Head of caudate nucleus (tissue), 42 donors: ENCODE measurements around the gene CERS6.
A peak's percentile ranks its signal among the peaks of the same experiment; 100 is the strongest.

ENCODE experiments used
- DNase-seq, 42 donors: peaks; one replicate each; pipeline versions ENCODE4 v3.0.0 to v3.0.0-alpha.2; 2020 to 2021; ENCODE audit warnings: mixed read lengths in 7 of 42
- intact Hi-C: fragments of 100-400 bp; cut with DNase I; formaldehyde crosslinking; loops from one replicate; pipeline ENCODE4 v1.15.0; 2022

CERS6 gene

GRCh38 chr2:168552450-168552856, 96.4 kb downstream of the CERS6 start:
- intact Hi-C loops, result no loop called here
- DNase-seq, result peak in 10 of 42 donors; percentile 3 to 40 (median 22)

DNA sequence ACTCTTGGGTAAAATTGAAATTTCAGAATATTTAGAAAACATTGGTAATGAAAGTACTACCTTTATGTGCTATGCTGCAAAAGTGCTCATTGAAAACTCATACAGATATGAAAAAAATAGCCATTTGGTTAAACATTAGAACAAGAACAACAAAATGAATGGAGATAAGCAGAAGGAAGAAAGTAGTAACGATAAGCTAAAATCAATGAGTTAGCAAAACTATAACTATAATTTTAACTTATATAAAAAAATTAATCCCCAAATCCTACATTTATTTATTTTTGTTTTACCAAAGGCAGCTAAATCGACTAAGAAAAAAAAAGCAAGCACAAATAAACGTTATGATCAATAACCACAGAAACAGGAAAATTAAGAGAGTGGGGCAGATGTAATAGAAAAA, 99.2 kb downstream of the CERS6 start:
- intact Hi-C loops, result no loop called here
- no peak for DNase-seq

DNA sequence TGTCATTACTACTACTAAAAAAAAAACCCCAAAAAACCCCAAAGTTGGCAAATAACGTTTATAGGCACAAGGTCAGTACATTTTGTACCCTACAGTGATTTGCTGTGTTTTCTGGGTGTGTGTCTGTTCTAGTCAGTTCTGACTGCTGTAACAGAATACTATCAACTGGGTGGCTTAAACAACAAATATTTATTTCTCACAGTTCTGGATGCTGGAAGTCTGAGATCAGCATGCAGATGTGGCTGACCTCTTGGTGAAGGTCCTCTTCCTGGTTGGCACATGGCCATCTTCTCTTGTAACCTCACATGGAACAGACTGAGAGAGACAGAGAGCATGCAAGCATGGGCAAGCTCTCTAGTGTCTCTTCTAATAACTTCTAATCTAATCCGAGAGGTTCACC, 103.1 kb downstream of the CERS6 start:
- DNase-seq, result no peak
- intact Hi-C loops, result no loop called here

DNA sequence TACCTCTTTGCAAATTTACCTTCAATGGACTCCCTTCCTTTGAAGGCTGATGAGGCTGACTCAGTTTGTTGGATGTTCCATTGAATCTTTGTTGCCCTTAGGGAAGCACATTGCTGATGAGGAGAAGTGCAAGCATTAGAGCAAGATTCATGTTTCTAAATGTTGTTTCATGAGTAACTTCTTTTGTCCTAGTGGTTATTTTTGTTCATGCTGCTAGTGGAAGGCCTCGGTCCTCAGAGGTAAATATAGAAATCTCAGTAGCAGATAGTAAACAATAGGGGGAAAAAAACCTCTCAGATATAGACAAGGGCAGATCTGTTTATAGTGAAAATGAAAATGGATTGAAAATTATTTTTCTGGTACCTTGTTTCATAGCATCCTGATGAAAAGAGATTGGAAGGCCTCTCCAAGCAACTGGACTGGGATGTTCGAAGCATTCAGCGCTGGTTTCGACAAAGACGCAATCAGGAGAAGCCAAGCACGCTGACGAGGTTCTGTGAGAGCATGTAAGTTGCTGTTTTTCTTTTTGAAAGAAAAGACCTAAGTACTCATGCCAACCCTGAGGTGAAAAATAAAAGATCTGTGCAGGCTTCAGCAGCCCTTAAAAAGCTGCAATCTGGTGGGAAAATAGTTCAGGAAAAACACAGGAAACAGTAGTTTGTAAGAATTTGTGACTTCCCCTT, 104.9 kb downstream of the CERS6 start:
- intact Hi-C loops, result no loop called here
- peak in 9 of 42 donors; percentile 18 to 55 (median 32) for DNase-seq

GRCh38 chr2:168561991-168562390, 105.9 kb downstream of the CERS6 start:
- intact Hi-C loops, result no loop called here
- no peak for DNase-seq

DNA sequence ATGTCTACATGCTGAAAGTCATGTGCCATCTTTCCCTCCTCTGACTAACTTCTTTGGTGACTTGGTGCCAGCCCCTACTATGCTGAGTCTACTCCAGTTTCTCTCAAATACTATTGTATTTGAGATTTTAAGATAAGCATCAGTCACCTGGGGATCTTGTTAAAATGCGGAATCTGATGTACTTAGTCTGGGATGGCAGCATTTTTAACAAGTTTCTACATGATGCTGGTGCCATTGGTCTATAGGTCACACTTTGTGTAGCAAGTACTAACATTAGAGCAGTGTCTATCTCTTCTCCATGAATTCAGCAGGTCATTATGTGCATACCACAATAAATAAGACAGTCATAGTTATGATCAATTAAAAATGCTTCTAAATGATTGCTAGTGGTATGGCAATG, 106.9 kb downstream of the CERS6 start:
- intact Hi-C loops, result no loop called here
- no peak for DNase-seq

GRCh38 chr2:168564641-168565040, 108.6 kb downstream of the CERS6 start:
- intact Hi-C loops, result no loop called here
- no peak for DNase-seq

GRCh38 chr2:168565112-168565511, 109.0 kb downstream of the CERS6 start:
- intact Hi-C loops, result no loop called here
- DNase-seq, result no peak

DNA sequence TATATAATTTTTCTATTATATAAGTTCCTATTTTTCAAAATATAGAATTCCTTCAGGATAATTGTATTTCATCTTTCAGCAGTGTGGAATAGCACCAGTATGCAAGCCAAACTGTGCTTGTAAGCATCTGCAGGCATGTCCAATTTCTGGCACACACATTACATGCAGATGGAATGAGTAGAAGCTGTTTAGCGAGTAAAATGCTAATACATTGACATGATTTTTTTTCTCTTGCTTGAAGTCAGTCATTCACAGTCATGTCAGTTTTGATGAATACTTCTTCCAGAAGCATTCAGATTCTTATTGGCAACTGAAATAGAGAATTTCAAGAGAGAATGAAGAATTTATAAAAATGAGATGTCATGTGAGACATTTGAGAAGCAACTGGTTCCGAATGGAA, 109.4 kb downstream of the CERS6 start:
- DNase-seq, result no peak
- intact Hi-C loops, result no loop called here

- no peak for DNase-seq
- intact Hi-C loops, result no loop called here
Measured at GRCh38 chr2:168566974-168567665, 111.0 kb downstream of the CERS6 start.

DNA sequence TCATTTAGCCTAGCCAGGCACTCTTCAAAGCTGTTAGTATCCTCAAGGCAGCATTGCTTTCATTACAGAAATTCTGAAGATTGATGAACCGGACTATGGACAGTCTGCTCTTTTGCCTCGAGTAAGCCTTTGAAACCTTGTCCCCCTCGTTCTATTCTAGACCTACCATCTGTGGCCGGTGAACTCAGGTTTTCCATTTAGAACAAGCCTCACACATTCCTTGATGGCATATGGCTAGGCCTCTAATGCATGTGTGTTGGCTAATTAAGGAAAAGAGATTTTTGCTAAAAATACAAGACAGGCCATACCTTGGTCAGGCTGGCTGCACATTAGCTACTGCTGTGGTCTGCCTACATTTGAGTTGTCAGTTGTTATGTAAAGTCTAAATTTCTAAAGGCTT, 111.8 kb downstream of the CERS6 start:
- intact Hi-C loops, result no loop called here
- no peak for DNase-seq

DNA sequence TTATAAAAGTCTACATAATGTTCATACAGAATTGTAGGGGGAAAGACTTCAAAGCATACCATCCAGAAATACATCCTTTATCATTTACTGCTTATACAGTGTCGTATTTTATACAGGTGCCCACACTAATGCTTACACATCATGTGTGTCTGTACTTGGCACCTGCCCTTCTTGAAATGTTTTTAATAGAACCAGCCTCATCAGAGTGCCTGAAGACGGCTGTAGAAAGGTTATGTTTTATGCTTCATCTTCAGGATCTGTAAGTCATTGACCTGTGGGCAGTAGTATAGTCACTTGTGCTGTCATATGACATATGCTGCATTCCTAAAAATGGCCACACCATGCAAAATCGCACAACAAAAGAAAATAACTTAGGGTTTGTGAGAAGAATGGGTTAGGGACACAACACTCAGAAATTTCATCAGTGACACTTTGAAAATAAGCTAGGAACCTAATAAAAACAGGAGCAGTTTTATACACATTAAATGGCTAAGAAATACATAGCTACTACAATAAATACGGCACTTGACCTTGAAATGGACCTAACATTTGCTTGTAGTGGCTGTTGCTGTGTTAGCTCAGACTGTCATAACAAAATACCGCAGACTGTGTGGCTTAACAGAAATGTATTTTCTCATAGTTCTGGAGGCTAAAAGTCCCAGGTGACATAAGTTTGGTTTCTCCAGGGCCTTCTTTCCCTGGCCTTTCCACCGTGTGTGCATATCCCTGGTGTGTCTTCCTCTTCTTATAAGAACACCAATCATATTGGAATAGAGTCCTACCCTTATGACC, 112.6 kb downstream of the CERS6 start:
- no peak for DNase-seq
- intact Hi-C loops, result no loop called here

DNA sequence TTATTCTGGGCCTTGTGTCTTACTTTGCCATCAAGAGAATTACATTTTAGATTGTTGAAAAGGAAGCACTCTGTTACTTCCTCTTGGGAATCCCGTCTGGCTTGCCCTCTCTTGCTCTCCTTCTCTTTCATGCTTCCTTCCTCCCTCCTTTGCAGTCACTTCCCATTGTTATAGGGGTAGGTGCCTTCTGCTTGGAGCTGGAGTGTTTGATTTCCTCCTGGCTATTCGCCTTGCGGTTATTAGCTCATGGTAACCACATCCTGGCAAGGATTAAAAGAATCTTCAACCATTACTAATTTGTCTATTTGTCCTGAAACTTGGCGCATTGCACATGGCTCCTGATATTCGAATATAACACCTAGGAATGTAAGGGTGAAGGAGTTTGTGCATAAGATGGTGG, 115.0 kb downstream of the CERS6 start:
- intact Hi-C loops, result no loop called here
- no peak for DNase-seq

DNA sequence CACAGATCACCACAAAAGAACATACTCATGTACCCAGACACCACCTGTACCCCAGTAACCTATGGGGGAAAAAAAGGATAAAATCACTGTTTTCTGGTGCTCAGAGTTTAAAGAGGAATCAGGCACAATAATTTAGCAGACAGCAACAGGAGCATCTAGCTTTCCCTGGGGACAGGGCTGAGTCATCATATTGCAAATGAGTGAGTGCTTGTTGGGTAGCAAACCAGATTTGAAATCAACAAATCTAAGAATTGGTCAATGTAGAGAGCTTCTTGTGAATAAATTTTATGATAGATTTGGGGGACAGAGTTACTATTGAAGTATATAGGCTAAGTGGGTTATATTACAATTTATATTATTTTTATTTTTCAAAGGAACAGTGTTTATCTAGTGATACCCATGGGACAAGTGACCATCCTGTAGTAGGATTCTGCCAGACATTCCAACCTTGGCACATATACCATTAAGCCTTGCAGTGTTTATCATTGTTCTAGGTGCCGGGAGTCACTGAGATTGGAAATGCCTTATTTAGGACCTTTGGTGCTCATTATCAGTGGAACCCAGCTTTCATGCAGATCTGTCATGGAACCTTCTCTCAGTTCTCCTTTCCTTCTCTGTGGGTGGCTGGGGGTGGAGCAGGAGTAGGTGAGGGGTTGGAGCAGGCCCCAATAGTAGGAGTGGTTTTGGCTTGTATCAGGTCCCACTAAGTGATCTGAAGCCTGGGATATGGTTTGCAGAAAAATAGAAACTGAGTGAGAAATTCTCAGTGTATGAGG, 117.2 kb downstream of the CERS6 start:
- intact Hi-C loops, result no loop called here
- DNase-seq, result no peak

GRCh38 chr2:168574856-168575630, 119.0 kb downstream of the CERS6 start:
- DNase-seq, result no peak
- intact Hi-C loops, result no loop called here

DNA sequence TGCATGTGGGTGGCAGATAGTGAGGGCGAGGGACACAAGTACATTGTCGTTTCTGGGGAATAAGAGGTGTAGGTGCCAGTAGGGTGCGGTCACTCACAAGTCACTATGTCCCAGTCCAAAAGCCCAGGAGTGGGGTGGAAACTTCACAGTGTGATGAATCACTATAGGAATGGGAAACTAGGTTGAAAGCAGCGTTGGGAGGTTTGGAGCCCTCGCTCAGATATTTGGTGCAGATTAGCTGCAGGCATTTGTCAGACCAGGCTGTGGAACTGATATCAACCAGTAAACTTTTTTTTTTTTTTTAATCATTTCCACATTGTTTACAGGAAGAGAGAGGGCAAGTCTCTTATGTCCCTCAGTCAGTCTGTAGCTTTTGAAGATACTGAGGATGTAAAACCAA, 121.8 kb downstream of the CERS6 start:
- DNase-seq, result no peak
- intact Hi-C loops, result no loop called here

DNA sequence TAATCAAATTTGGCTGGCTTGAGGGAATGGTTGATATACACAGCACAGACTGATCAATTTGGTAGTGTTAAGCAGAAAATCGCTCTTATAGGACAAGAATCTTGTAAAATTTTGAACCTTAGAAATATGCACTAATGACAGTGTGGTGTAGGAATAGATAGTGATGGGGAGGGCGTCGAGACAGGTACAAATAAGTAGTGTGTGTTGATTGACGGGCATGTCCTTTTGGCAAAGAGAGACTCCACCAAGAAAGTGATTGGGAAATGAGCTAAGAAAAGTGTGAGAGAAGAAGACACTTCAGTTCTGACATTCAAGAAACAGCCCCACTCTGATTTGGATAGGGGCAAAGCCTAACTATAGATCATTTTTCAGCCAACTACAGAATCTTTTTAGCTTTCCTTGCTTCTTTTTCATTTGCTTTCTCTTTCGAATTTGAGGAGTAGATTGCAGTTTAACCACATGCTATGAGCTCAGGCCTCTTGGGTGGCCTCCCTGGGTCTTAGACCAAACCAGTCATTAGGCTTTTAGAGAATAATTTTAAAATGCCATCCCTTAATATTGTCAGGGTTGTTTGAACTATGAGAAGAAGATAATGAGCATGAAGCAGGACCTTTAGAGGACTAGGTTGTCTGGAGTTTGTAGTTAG, 127.1 kb downstream of the CERS6 start:
- intact Hi-C loops, result no loop called here
- DNase-seq, result no peak
